ENCODE data around the gene SYPL2. TPM values are rescaled to one million over a fixed set of nuclear protein-coding genes. Genes with fewer than 3 reads are reported as not detected.
A peak's percentile ranks its signal among the peaks of the same experiment; 100 is the strongest.

Gene SYPL2
- total RNA-seq, 1 donor, result 1.7 TPM

GRCh38 chr1:109490029-109490933, 23.9 kb downstream of the SYPL2 start:
- peak; percentile 96 for TF ChIP-seq CTCF (IDR thresholded peaks at IDR 0.05; ENCODE audit: insufficient read depth, low read length)
- peak; percentile 77 for DNase-seq (ENCODE audit: low read depth)
- H3K4me3 ChIP-seq (ENCODE audit: low read depth, low read length), result no peak overlapping the region

- no peak for DNase-seq (ENCODE audit: low read depth)
- no peak overlapping the region for H3K4me3 ChIP-seq (ENCODE audit: low read depth, low read length)
- TF ChIP-seq CTCF (IDR thresholded peaks at IDR 0.05; ENCODE audit: insufficient read depth, low read length), result no peak
Measured at GRCh38 chr1:109490934-109491302, 24.6 kb downstream of the SYPL2 start.

GRCh38 chr1:109491372-109491771, 25.0 kb downstream of the SYPL2 start:
- TF ChIP-seq CTCF (IDR thresholded peaks at IDR 0.05; ENCODE audit: insufficient read depth, low read length), result no peak
- no peak for DNase-seq (ENCODE audit: low read depth)
- H3K4me3 ChIP-seq (ENCODE audit: low read depth, low read length), result no peak overlapping the region

- DNase-seq (ENCODE audit: low read depth), result no peak
Measured at GRCh38 chr1:109492779-109493178, 26.4 kb downstream of the SYPL2 start.

GRCh38 chr1:109493227-109493626, 26.9 kb downstream of the SYPL2 start:
- no peak overlapping the region for H3K4me3 ChIP-seq (ENCODE audit: low read depth, low read length)
- DNase-seq (ENCODE audit: low read depth), result no peak

More at GRCh38 chr1:109492779-109493178, 26.4 kb downstream of the SYPL2 start:
- TF ChIP-seq CTCF (IDR thresholded peaks at IDR 0.05; ENCODE audit: insufficient read depth, low read length), result no peak
- H3K4me3 ChIP-seq (ENCODE audit: low read depth, low read length), result no peak overlapping the region

GRCh38 chr1:109493805-109494539, 27.6 kb downstream of the SYPL2 start, which contains the start of gene CYB561D1:
Gene CYB561D1, plus strand, starts transcription at chr1:109494094. Its CDS starts 46 bp downstream, at chr1:109494140.
- peak; percentile 86 for TF ChIP-seq CTCF (IDR thresholded peaks at IDR 0.05; ENCODE audit: insufficient read depth, low read length)
- DNase-seq (ENCODE audit: low read depth), result peak; percentile 78
- H3K4me3 ChIP-seq (ENCODE audit: low read depth, low read length), result peak within 1 kb of the TSS; percentile 95

More at GRCh38 chr1:109493227-109493626, 26.9 kb downstream of the SYPL2 start:
- TF ChIP-seq CTCF (IDR thresholded peaks at IDR 0.05; ENCODE audit: insufficient read depth, low read length), result no peak
